NB4 (cell line): Measurements from ENCODE around the gene ZFAND3.

Experiments used
- CTCF ChIP-seq: IDR thresholded peaks from one replicate; pipeline ENCODE4 v1.5.1; 2012; ENCODE audit warnings: low read depth, low read length
- MAX ChIP-seq: IDR thresholded peaks from 2 replicates; pipeline ENCODE4 v1.6.1; 2011; ENCODE audit warnings: low read depth, low read length
- POLR2A ChIP-seq: IDR thresholded peaks from 2 replicates; pipeline ENCODE4 v1.6.1; 2011; ENCODE audit warnings: mild to moderate bottlenecking; ENCODE audit not compliant: insufficient read length; ENCODE audit errors: extremely low read depth

- TF ChIP-seq CTCF (no peak), MAX (no peak), POLR2A (no peak)
Observed at GRCh38 chr6:37781788-37782187, 37.7 kb upstream of the ZFAND3 start.
